ENCODE results near the gene TECTA. TPM values are rescaled to one million over a fixed set of nuclear protein-coding genes. Genes with fewer than 3 reads are reported as not detected.

Gene TECTA
- total RNA-seq, 1 experiment from 2014 or later: 0.15 TPM

DNA sequence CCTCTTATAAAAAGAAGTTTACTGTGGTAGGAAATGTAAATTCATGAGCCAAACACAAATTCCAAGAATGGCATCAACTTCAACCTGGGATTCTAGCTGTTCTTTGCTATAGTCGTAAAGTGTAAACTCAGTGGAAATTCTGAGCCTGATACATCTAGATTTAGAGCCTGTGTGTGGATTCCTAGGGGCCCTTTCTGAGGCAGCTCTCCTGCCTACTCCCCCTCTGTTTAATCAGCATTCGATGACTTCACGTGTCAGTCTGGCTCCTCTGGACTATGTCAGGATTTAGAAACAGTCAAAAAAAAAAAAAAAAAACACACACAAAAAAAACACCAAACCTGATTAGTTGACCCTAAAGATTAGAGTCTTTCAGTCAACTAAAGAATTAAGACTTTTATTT, 98.5 kb downstream of the TECTA start:
- in situ Hi-C loops (cut with HindIII; ENCODE audit: low pct_unique_long_range_greater_than_20kb, low sequenced_read_pairs): no loop called here
- intact Hi-C loops (cut with micrococcal nuclease; ENCODE audit: unreplicated experiment): loop anchor here (10.0 kb wide), 1 partner anchor 85 kb away; no protein-coding TSS in a partner anchor

DNA sequence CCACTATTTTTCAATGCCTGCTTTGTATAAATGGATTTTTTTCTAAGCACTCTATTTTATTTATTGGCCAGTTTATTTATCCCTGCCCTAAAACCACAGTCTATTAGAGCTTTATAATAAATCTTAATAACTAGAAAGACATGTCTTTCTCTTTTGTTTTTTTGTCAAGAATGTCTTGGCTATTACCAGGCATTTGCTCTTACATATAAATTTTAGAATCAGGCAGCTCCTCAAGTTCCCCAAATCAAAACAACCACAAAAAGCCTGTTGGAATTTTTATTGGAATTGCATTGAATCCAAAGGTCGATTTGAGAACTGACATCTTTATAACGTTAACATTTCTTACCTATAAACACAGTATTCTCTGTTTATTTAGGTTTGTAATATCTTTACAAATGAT, 105.8 kb downstream of the TECTA start:
- no peaks in the 10 kb centered on the region for H3K4me1 ChIP-seq (ENCODE audit: control insufficient read depth, insufficient read depth, low read length)
- DNase-seq (ENCODE audit: low read depth, low spot score) (no peak), ATAC-seq (no peak)
- in situ Hi-C loops (cut with HindIII; ENCODE audit: low pct_unique_long_range_greater_than_20kb, low sequenced_read_pairs) (no loop called here), intact Hi-C loops (cut with micrococcal nuclease; ENCODE audit: unreplicated experiment) (no loop called here)
- ChIA-PET CTCF (no interaction called here), POLR2A (no interaction called here)
- no peak overlapping the region for H3K4me3 ChIP-seq (ENCODE audit: low read depth in 2 of 2, low read length in 2 of 2)
- no peaks in the 10 kb centered on the region for H3K9me3 ChIP-seq (ENCODE audit: control insufficient read depth, insufficient read depth, low read depth, low read length)
- H3K27me3 ChIP-seq (ENCODE audit: control insufficient read depth, insufficient read depth, low read length): peaks cover 44% of the 10 kb centered on the region
- TF ChIP-seq, protein P1, sequence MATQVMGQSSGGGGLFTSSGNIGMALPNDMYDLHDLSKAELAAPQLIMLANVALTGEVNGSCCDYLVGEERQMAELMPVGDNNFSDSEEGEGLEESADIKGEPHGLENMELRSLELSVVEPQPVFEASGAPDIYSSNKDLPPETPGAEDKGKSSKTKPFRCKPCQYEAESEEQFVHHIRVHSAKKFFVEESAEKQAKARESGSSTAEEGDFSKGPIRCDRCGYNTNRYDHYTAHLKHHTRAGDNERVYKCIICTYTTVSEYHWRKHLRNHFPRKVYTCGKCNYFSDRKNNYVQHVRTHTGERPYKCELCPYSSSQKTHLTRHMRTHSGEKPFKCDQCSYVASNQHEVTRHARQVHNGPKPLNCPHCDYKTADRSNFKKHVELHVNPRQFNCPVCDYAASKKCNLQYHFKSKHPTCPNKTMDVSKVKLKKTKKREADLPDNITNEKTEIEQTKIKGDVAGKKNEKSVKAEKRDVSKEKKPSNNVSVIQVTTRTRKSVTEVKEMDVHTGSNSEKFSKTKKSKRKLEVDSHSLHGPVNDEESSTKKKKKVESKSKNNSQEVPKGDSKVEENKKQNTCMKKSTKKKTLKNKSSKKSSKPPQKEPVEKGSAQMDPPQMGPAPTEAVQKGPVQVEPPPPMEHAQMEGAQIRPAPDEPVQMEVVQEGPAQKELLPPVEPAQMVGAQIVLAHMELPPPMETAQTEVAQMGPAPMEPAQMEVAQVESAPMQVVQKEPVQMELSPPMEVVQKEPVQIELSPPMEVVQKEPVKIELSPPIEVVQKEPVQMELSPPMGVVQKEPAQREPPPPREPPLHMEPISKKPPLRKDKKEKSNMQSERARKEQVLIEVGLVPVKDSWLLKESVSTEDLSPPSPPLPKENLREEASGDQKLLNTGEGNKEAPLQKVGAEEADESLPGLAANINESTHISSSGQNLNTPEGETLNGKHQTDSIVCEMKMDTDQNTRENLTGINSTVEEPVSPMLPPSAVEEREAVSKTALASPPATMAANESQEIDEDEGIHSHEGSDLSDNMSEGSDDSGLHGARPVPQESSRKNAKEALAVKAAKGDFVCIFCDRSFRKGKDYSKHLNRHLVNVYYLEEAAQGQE (IDR thresholded peaks at IDR 0.05; ENCODE audit: insufficient read depth in 1 of 2, low read depth in 2 of 2, low read length in 1 of 2): no peak
- TF ChIP-seq, protein P2, sequence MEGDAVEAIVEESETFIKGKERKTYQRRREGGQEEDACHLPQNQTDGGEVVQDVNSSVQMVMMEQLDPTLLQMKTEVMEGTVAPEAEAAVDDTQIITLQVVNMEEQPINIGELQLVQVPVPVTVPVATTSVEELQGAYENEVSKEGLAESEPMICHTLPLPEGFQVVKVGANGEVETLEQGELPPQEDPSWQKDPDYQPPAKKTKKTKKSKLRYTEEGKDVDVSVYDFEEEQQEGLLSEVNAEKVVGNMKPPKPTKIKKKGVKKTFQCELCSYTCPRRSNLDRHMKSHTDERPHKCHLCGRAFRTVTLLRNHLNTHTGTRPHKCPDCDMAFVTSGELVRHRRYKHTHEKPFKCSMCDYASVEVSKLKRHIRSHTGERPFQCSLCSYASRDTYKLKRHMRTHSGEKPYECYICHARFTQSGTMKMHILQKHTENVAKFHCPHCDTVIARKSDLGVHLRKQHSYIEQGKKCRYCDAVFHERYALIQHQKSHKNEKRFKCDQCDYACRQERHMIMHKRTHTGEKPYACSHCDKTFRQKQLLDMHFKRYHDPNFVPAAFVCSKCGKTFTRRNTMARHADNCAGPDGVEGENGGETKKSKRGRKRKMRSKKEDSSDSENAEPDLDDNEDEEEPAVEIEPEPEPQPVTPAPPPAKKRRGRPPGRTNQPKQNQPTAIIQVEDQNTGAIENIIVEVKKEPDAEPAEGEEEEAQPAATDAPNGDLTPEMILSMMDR (IDR thresholded peaks at IDR 0.05): no peak
- TF ChIP-seq TCF7L2 (IDR thresholded peaks at IDR 0.05; ENCODE audit: low read depth, low read length) (no peak), SIN3A (IDR thresholded peaks at IDR 0.05; ENCODE audit: borderline replicate concordance, insufficient read depth, low read depth, low read length) (no peak), POLR2AphosphoS5 (IDR thresholded peaks at IDR 0.05; ENCODE audit: low read depth, low read length) (no peak)
- no peak overlapping the region for H3K27ac ChIP-seq (ENCODE audit: low read length)
- no peaks in the 10 kb centered on the region for H3K36me3 ChIP-seq (ENCODE audit: control insufficient read depth, insufficient read depth, low read length)
- BruUV-seq (replicated peaks): no TSS peak

More for the DNA sequence above, 98.5 kb downstream of the TECTA start:
- Histone ChIP-seq H3K4me1 (ENCODE audit: control insufficient read depth, insufficient read depth, low read length) (no peaks in the 10 kb centered on the region), H3K36me3 (ENCODE audit: control insufficient read depth, insufficient read depth, low read length) (no peaks in the 10 kb centered on the region), H3K4me3 (ENCODE audit: low read depth in 2 of 2, low read length in 2 of 2) (no peak overlapping the region), H3K9me3 (ENCODE audit: control insufficient read depth, insufficient read depth, low read depth, low read length) (no peaks in the 10 kb centered on the region), H3K27me3 (ENCODE audit: control insufficient read depth, insufficient read depth, low read length) (peaks cover 34% of the 10 kb centered on the region), H3K27ac (ENCODE audit: low read length) (no peak overlapping the region)
- no peak for TF ChIP-seq TCF7L2 (IDR thresholded peaks at IDR 0.05; ENCODE audit: low read depth, low read length)
- TF ChIP-seq SIN3A (IDR thresholded peaks at IDR 0.05; ENCODE audit: borderline replicate concordance, insufficient read depth, low read depth, low read length): no peak
- TF ChIP-seq, protein P1 (IDR thresholded peaks at IDR 0.05; ENCODE audit: insufficient read depth in 1 of 2, low read depth in 2 of 2, low read length in 1 of 2): no peak
- TF ChIP-seq POLR2AphosphoS5 (IDR thresholded peaks at IDR 0.05; ENCODE audit: low read depth, low read length): no peak
- TF ChIP-seq, protein P2 (IDR thresholded peaks at IDR 0.05): no peak
- BruUV-seq (replicated peaks): no TSS peak
- CTCF ChIA-PET: interaction anchor here (0.7 kb wide), 1 partner anchor 503 kb away, joined by 3 read pairs; no protein-coding TSS in a partner anchor
- DNase-seq (ENCODE audit: low read depth, low spot score) (no peak), ATAC-seq (no peak)
- POLR2A ChIA-PET: no interaction called here
